IMR-90 (cell line): ENCODE data around the gene ATP2B2. TPM values are rescaled to one million over a fixed set of nuclear protein-coding genes. Genes with fewer than 3 reads are reported as not detected.

ENCODE experiments used
- ATAC-seq: fragments of 200-7000 bp; cut with Tn5 transposase; 2 replicates; pipeline ENCODE4 v1.9.1; 2020; ENCODE audit warnings: low read depth, mild to moderate bottlenecking, moderate library complexity
- BruUV-seq: library from RNA; stranded (reverse); fragments of 400-500 nt; replicated peaks from 2 replicates; lab custom pipeline; 2021; lab: Mats Ljungman, UMichigan
- CTCF ChIA-PET: fragments of 300-600 bp; formaldehyde crosslinking; extraction: SDS; loops from one replicate; lab custom pipeline; 2021; ENCODE audit warnings: antibody characterized with exemption; lab: Yijun Ruan, JAX
- POLR2A ChIA-PET: fragments of 300-600 bp; sonication (Branson Sonifier 250); formaldehyde crosslinking; loops from one replicate; lab custom pipeline; 2022; ENCODE audit warnings: antibody characterized with exemption; ENCODE audit not compliant: unreplicated experiment; lab: Charles Lee
- DNase-seq: peaks from one replicate; pipeline ENCODE4 v3.0.0; 2013
- H2AFZ ChIP-seq: replicated peaks from 2 replicates; pipeline ENCODE3; 2013; ENCODE audit warnings: low read length, mild to moderate bottlenecking; ENCODE audit not compliant: poor library complexity
- H2AK5ac ChIP-seq: 2 replicates; pipeline ENCODE4 v1.6.1; 2013; ENCODE audit warnings: low read depth, low read length, inconsistent platforms
- H2AK9ac ChIP-seq: replicated peaks from 2 replicates; pipeline ENCODE3; 2013; ENCODE audit warnings: mild to moderate bottlenecking, low read depth, low read length, moderate library complexity; ENCODE audit not compliant: poor library complexity
- H2BK120ac ChIP-seq: 2 replicates; pipeline ENCODE4 v1.6.1; 2013; ENCODE audit warnings: low read depth, low read length, inconsistent platforms
- H2BK15ac ChIP-seq: 3 replicates; pipeline ENCODE4 v1.6.1; 2013; ENCODE audit warnings: low read depth, low read length, inconsistent platforms
- H2BK20ac ChIP-seq: 2 replicates; pipeline ENCODE4 v1.6.1; 2013; ENCODE audit warnings: low read depth, mild to moderate bottlenecking, inconsistent platforms, low read length, moderate library complexity
- H2BK5ac ChIP-seq: 2 replicates; pipeline ENCODE4 v1.6.1; 2013; ENCODE audit warnings: mild to moderate bottlenecking, low read depth, low read length, inconsistent platforms; ENCODE audit not compliant: poor library complexity, severe bottlenecking
- H3K14ac ChIP-seq: replicated peaks from 2 replicates; pipeline ENCODE4 v1.6.1; 2013; ENCODE audit warnings: low read depth, low read length, inconsistent platforms
- H3K18ac ChIP-seq: 2 replicates; pipeline ENCODE4 v1.6.1; 2013; ENCODE audit warnings: low read depth, low read length, control low read depth
- H3K23ac ChIP-seq: 2 replicates; pipeline ENCODE4 v1.6.1; 2013; ENCODE audit warnings: low read depth, low read length, inconsistent platforms
- H3K27ac ChIP-seq: 2 replicates; pipeline ENCODE4 v1.5.1; 2013; ENCODE audit warnings: mild to moderate bottlenecking, control low read depth, low read length; ENCODE audit not compliant: insufficient read depth
- H3K27me3 ChIP-seq: 2 replicates; pipeline ENCODE4 v1.6.1; 2013; ENCODE audit warnings: low read length; ENCODE audit not compliant: control insufficient read depth, insufficient read depth
- H3K36me3 ChIP-seq: 2 replicates; pipeline ENCODE4 v1.6.1; 2013; ENCODE audit warnings: low read length, mixed read lengths; ENCODE audit not compliant: control insufficient read depth, insufficient read depth
- H3K4ac ChIP-seq: 2 replicates; pipeline ENCODE4 v1.6.1; 2013; ENCODE audit warnings: low read depth, low read length, inconsistent platforms
- H3K4me1 ChIP-seq: 2 replicates; pipeline ENCODE4 v1.6.1; 2013; ENCODE audit warnings: low read length, mixed read lengths; ENCODE audit not compliant: control insufficient read depth, insufficient read depth
- H3K4me2 ChIP-seq: 2 replicates; pipeline ENCODE4 v1.6.1; 2013; ENCODE audit warnings: low read depth, mild to moderate bottlenecking, control low read depth, low read length, moderate library complexity
- H3K4me3 ChIP-seq: 2 replicates; pipeline ENCODE4 v1.5.1; 2013; ENCODE audit warnings: low read depth, mild to moderate bottlenecking, control low read depth, low read length, moderate library complexity; ENCODE audit not compliant: insufficient read depth
- H3K56ac ChIP-seq: 2 replicates; pipeline ENCODE4 v1.6.1; 2013; ENCODE audit warnings: low read length, inconsistent platforms; ENCODE audit not compliant: insufficient read depth; ENCODE audit errors: extremely low read depth
- H3K79me1 ChIP-seq, 2 experiments: 2 replicates each; pipeline ENCODE4 v1.6.1; 2013; ENCODE audit warnings: low read length in 2 of 2, inconsistent platforms in 1 of 2, low read depth in 1 of 2
- H3K9ac ChIP-seq: 2 replicates; pipeline ENCODE4 v1.6.1; 2013; ENCODE audit warnings: low read depth, low read length, control low read depth
- H3K9me1 ChIP-seq: 2 replicates; pipeline ENCODE4 v1.6.1; 2013; ENCODE audit warnings: low read length, inconsistent platforms; ENCODE audit not compliant: insufficient read depth
- H3K9me3 ChIP-seq: 2 replicates; pipeline ENCODE4 v1.6.1; 2013; ENCODE audit warnings: low read length; ENCODE audit not compliant: control insufficient read depth, insufficient read depth
- H4K20me1 ChIP-seq: 2 replicates; pipeline ENCODE4 v1.6.1; 2013; ENCODE audit warnings: low read length, inconsistent platforms; ENCODE audit not compliant: insufficient read depth
- H4K5ac ChIP-seq: 2 replicates; pipeline ENCODE4 v1.6.1; 2013; ENCODE audit warnings: mild to moderate bottlenecking, low read depth, low read length, control low read depth
- H4K8ac ChIP-seq, 2 experiments: 2 replicates each; pipeline ENCODE4 v1.6.1; 2013; ENCODE audit warnings: low read depth in 2 of 2, low read length in 2 of 2, control low read depth in 1 of 2, inconsistent platforms in 1 of 2
- H4K91ac ChIP-seq: 2 replicates; pipeline ENCODE4 v1.6.1; 2013; ENCODE audit warnings: low read depth, low read length, inconsistent platforms; ENCODE audit not compliant: insufficient read depth
- BHLHE40 ChIP-seq: fragments of 150-350 bp; IDR thresholded peaks from 2 replicates; pipeline ENCODE4 v1.6.1; 2016; ENCODE audit warnings: mild to moderate bottlenecking, low read depth, low read length
- CEBPB ChIP-seq: IDR thresholded peaks from 2 replicates; pipeline ENCODE4 v1.6.1; 2012; ENCODE audit warnings: low read depth, low read length, improper control_type of control experiment
- CHD1 ChIP-seq: IDR thresholded peaks from 2 replicates; pipeline ENCODE4 v1.6.1; 2012; ENCODE audit warnings: low read depth, low read length, improper control_type of control experiment
- FOS ChIP-seq: fragments of 150-350 bp; IDR thresholded peaks from 2 replicates; pipeline ENCODE4 v1.6.1; 2016; ENCODE audit warnings: low read depth, low read length
- MAFK ChIP-seq: IDR thresholded peaks from 2 replicates; pipeline ENCODE4 v1.6.1; 2012; ENCODE audit warnings: low read depth, low read length, improper control_type of control experiment
- MAZ ChIP-seq: IDR thresholded peaks from 2 replicates; pipeline ENCODE4 v1.6.1; 2012; ENCODE audit warnings: low read depth, mild to moderate bottlenecking, low read length, improper control_type of control experiment, moderate library complexity, borderline replicate concordance
- MXI1 ChIP-seq: IDR thresholded peaks from 2 replicates; pipeline ENCODE4 v1.6.1; 2012; ENCODE audit warnings: low read depth, mild to moderate bottlenecking, low read length, moderate library complexity, borderline replicate concordance
- NFE2L2 ChIP-seq: fragments of 150-350 bp; IDR thresholded peaks from 2 replicates; pipeline ENCODE4 v1.6.1; 2016; ENCODE audit warnings: low read depth, mild to moderate bottlenecking, low read length
- POLR2A ChIP-seq: IDR thresholded peaks from 2 replicates; pipeline ENCODE4 v1.6.1; 2012; ENCODE audit warnings: mild to moderate bottlenecking, low read depth, low read length
- RAD21 ChIP-seq: IDR thresholded peaks from 2 replicates; pipeline ENCODE4 v1.6.1; 2012; ENCODE audit warnings: low read length, improper control_type of control experiment
- RCOR1 ChIP-seq: IDR thresholded peaks from 2 replicates; pipeline ENCODE4 v1.6.1; 2012; ENCODE audit warnings: mild to moderate bottlenecking, low read length, improper control_type of control experiment; ENCODE audit not compliant: insufficient replicate concordance
- RFX5 ChIP-seq: IDR thresholded peaks from 2 replicates; pipeline ENCODE4 v1.8.0; 2012; ENCODE audit warnings: low read depth, mild to moderate bottlenecking, low read length, moderate library complexity
- SMC3 ChIP-seq: fragments of 150-350 bp; IDR thresholded peaks from 2 replicates; pipeline ENCODE4 v1.6.1; 2016; ENCODE audit warnings: low read depth, mild to moderate bottlenecking, antibody characterized with exemption, low read length, moderate library complexity
- WGBS, 2 experiments: methylation state at CpG; one replicate each; pipeline versions ENCODE4 v1.1.5 to v1.1.7; 2013; ENCODE audit warnings: missing lambda C conversion rate in 2 of 2; ENCODE audit not compliant: insufficient read length in 1 of 2; ENCODE audit errors: extremely low coverage in 2 of 2; 5-methylcytosine and 5-hydroxymethylcytosine counted together
- dilution Hi-C: fragments of 300-500 bp; cut with HindIII; formaldehyde crosslinking; loops from one replicate; pipeline ENCODE4 v1.14.3; 2018; ENCODE audit warnings: low sequenced_read_pairs; ENCODE audit not compliant: unreplicated experiment
- in situ Hi-C: fragments of 300-500 bp; cut with MboI; formaldehyde crosslinking; loops from 3 replicates; pipeline ENCODE4 v1.14.3; 2019; ENCODE audit warnings: low sequenced_read_pairs, inconsistent platforms, mixed read lengths
- intact Hi-C: fragments of 100-400 bp; cut with micrococcal nuclease; formaldehyde crosslinking; loops from 2 replicates; pipeline ENCODE4 v1.10.0; 2022
- polyA plus RNA-seq, 3 experiments: library from polyadenylated mRNA; depleted of rRNA; stranded (reverse); fragments of >200 nt; gene quantifications; 2 replicates each; pipeline ENCODE4 v1.2.3, GENCODE V29; 2012; ENCODE audit warnings: low replicate concordance in 1 of 3
- total RNA-seq: library from RNA; depleted of rRNA; stranded (reverse); fragments of >200 nt; gene quantifications from 2 replicates; pipeline ENCODE4 v1.2.3, GENCODE V29; 2012
- TF ChIP-seq, protein P1 (sequence below): fragments of 150-350 bp; IDR thresholded peaks from 2 replicates; pipeline ENCODE4 v1.6.1; 2016; ENCODE audit warnings: low read depth, mild to moderate bottlenecking, low read length, moderate library complexity, borderline replicate concordance
- TF ChIP-seq, protein P2 (sequence below): conservative IDR thresholded peaks from 2 replicates; pipeline ENCODE4 v1.5.1; 2012; ENCODE audit warnings: mild to moderate bottlenecking, low read depth, low read length, improper control_type of control experiment
- TF ChIP-seq, protein P3 (sequence below): fragments of 150-350 bp; IDR thresholded peaks from 2 replicates; pipeline ENCODE4 v1.6.1; 2017; ENCODE audit warnings: mild to moderate bottlenecking, antibody characterized with exemption, low read length, low read depth

ATP2B2 gene
- total and polyA plus RNA-seq, 2 of the 4 experiments (the other 2 are of a cell fraction): under 0.01 to 0.02 TPM

- no peak overlapping the region for H3K27ac ChIP-seq
- TF ChIP-seq MAFK (no peak), POLR2A (no peak), RFX5 (no peak), BHLHE40 (no peak), RAD21 (no peak), NFE2L2 (no peak), MXI1 (no peak), CEBPB (no peak), FOS (no peak), SMC3 (no peak), CHD1 (no peak), RCOR1 (no peak), MAZ (no peak)
- TF ChIP-seq, protein P1, sequence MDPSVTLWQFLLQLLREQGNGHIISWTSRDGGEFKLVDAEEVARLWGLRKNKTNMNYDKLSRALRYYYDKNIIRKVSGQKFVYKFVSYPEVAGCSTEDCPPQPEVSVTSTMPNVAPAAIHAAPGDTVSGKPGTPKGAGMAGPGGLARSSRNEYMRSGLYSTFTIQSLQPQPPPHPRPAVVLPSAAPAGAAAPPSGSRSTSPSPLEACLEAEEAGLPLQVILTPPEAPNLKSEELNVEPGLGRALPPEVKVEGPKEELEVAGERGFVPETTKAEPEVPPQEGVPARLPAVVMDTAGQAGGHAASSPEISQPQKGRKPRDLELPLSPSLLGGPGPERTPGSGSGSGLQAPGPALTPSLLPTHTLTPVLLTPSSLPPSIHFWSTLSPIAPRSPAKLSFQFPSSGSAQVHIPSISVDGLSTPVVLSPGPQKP: no peak
- TF ChIP-seq, protein P2, sequence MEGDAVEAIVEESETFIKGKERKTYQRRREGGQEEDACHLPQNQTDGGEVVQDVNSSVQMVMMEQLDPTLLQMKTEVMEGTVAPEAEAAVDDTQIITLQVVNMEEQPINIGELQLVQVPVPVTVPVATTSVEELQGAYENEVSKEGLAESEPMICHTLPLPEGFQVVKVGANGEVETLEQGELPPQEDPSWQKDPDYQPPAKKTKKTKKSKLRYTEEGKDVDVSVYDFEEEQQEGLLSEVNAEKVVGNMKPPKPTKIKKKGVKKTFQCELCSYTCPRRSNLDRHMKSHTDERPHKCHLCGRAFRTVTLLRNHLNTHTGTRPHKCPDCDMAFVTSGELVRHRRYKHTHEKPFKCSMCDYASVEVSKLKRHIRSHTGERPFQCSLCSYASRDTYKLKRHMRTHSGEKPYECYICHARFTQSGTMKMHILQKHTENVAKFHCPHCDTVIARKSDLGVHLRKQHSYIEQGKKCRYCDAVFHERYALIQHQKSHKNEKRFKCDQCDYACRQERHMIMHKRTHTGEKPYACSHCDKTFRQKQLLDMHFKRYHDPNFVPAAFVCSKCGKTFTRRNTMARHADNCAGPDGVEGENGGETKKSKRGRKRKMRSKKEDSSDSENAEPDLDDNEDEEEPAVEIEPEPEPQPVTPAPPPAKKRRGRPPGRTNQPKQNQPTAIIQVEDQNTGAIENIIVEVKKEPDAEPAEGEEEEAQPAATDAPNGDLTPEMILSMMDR: no peak
- TF ChIP-seq, protein P3, sequence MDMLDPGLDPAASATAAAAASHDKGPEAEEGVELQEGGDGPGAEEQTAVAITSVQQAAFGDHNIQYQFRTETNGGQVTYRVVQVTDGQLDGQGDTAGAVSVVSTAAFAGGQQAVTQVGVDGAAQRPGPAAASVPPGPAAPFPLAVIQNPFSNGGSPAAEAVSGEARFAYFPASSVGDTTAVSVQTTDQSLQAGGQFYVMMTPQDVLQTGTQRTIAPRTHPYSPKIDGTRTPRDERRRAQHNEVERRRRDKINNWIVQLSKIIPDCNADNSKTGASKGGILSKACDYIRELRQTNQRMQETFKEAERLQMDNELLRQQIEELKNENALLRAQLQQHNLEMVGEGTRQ: no peak
- H3K79me1 ChIP-seq: no peaks in the 10 kb centered on the region; a peak in 1 of 4 replicates
- H3K9ac ChIP-seq: no peak overlapping the region
- H3K56ac ChIP-seq: no peak overlapping the region
- H3K9me1 ChIP-seq: peaks cover 3% of the 10 kb centered on the region; the same call in 1 of the 2 replicates
- H2BK5ac ChIP-seq: no peak overlapping the region
- no peak overlapping the region for H2AK5ac ChIP-seq
- intact Hi-C loops (loop anchor here (10.0 kb wide), 1 partner anchor 444 kb away; the partner anchor contains the start of gene RPUSD3), in situ Hi-C loops (no loop called here), dilution Hi-C loops (no loop called here)
- ChIA-PET CTCF (no interaction called here), POLR2A (no interaction called here)
- H4K8ac ChIP-seq: no peak overlapping the region
- no peak overlapping the region for H2AFZ ChIP-seq
- H3K9me3 ChIP-seq: no peaks in the 10 kb centered on the region
- no peak for DNase-seq
- no peak overlapping the region for H3K23ac ChIP-seq
- no peaks in the 10 kb centered on the region for H3K27me3 ChIP-seq
- no peak overlapping the region for H3K14ac ChIP-seq
- no peak for ATAC-seq
- H2BK15ac ChIP-seq: no peak overlapping the region
- H3K4ac ChIP-seq: no peak overlapping the region
- H4K91ac ChIP-seq: no peak overlapping the region
- no peak overlapping the region for H3K4me2 ChIP-seq
- BruUV-seq: no TSS peak
- no peak overlapping the region for H2BK120ac ChIP-seq
- WGBS, 2 experiments: 81% methylated on average over 6 of the region's 9 CpGs; no CpG with 5 or more reads in 1 of the 2 experiments
- H2BK20ac ChIP-seq: no peak overlapping the region
- peak overlapping the region; percentile 9 for H2AK9ac ChIP-seq
- H3K18ac ChIP-seq: no peak overlapping the region
- H3K4me1 ChIP-seq: no peaks in the 10 kb centered on the region
- no peaks in the 10 kb centered on the region for H4K20me1 ChIP-seq
- no peak overlapping the region for H3K4me3 ChIP-seq
- peaks cover 24% of the 10 kb centered on the region for H3K36me3 ChIP-seq
- no peak overlapping the region for H4K5ac ChIP-seq
Measured at GRCh38 chr3:10289077-10289476, 216.3 kb downstream of the ATP2B2 start.
